Occipital lobe (tissue), 2 donors: ENCODE data around the gene DSCAML1. TPM values are rescaled to one million over a fixed set of nuclear protein-coding genes. Genes with fewer than 3 reads are reported as not detected.

Experiments used
- DNase-seq: peaks from one replicate; lab custom pipeline; 2025; lab: John Stamatoyannopoulos, UW
- total RNA-seq: library from RNA; depleted of rRNA; stranded (reverse); fragments of >200 nt; gene quantifications from one replicate; pipeline ENCODE4 v1.2.3, GENCODE V29; 2014

The DSCAML1 gene
- total RNA-seq, 1 donor from 2014 or later, result 7.6 TPM

DNA sequence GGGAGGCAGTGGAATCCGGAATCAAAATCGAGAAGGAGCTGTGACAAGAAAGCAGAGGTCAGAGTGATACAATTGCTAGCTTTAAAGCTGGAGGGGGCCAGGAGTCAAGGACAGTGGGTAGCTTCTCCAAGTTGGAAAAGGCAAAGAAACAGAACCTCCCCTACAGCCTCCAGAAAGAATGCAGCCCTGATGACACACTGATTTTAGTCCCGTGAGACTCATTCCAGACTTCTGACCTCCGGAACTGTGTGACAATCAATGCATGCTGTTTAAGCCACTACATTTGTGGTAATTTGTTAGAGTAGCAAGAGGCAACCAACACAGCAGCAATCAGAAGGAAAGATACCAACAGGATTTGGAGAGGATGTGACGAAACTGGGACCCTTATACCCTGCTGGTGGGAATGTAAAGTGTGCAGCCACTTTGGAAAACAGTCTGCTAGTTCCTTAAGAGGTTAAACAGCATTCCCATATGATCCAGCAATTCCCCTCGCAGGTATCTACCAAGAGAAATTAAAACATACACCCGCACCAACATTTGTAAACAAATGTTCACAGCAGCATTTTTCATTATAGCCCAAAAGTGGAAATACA is 66.7 kb downstream of the DSCAML1 start:
- no peak for DNase-seq

DNA sequence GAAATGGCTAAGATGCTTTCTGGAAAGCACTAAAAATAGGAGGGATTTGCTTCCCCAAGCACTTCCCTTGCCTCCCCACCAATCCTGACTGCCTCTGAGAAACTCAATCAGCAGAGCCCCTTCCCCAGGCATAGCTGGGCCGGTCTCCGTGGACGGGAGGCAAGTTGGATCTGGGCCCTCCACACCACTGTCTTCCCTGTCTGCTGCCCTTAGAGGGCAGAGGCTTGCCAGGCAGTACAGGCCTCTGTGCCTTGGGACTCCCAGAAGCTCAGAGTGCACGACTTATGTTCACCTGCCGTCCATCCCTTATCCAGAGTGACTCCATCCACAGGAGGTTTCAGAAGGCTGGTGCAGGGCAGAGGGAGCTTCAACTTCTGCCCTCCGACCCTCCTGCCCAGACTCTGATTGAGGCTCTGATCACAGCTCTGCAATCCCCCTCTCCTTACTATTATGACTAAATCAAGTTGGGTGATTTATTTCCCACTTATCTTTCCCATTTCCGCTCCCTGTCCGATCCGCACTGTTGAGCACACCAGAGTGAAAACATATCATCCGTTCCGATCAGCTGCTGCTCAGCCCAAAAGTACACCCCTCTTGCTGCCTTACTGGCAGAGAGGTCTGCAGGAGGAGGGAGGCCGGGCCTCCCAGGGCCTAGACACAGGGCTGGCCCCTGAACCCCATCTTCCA is 71.8 kb downstream of the DSCAML1 start:
- DNase-seq, result no peak

DNA sequence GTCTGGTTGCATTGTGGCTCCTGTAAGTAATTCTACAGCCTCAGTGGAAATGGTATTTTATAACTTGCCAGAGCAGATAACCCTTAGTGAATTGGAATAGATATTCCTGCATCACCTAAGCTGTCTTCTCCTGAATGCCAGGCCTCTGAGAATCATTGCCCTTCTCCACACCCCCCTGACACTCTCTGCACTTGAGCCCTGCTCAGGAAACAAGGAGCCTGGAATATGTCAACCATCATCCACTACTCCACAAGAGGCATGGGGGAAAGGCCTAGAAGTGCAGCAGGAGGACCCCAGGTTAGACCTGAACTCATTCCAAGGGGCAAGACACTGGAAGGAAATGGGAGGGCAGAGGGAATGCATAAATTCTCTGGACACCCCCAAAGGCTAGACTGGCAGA is 72.4 kb downstream of the DSCAML1 start:
- no peak for DNase-seq

DNA sequence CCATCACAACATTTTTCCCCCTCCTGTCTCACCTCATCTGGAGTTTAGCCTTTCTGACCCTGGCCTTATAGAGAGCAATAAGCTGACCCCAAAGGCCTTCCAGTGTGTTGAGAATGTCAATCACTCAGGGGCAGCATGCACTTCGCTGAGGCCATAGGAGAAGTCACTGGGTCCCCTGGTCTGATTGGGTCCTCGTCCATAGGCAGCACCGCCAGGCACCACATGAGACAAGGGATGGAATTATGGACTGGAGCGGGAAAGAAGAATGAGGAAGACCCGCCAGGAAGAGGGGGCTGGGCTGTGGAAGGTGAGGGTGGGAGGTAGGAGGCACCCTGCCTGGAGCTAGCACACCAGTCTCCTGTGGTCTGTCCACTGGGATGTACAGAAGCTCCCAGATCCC is 72.9 kb downstream of the DSCAML1 start:
- no peak for DNase-seq

DNA sequence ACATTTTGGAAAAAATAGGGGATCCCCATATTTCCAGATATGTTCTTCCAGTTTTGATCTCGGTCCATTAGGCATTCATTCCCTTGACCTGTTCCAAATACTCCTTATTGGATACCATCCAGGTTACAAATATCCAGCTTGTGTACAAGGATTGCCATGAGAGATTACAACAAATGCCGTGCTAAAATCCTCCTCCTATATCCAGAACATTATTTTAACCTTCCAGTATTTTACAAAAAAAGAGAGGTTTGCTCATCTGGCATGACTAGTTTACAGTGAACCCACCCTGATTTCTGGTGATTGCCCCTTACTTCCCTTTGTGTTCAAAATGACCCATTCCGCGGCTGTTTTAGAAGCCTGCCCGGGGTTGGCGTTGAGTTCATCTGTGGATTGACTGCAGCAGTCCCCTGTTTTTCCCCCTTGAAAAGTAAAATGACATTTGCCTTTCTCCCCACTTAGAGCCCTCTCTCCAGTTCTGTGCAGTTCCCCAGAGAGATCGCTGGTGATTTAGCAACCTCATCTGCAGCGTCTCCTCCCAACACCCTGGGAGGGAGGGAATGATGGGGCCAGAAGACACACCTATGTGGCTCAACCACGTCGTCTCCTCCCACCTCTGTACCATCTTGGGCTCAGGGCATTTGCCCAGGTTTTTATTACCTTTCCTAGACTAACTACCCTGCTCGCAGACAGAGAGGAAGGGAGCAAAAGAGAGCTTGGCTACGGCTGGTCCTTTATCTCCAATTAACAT is 73.6 kb downstream of the DSCAML1 start:
- DNase-seq, result no peak

DNA sequence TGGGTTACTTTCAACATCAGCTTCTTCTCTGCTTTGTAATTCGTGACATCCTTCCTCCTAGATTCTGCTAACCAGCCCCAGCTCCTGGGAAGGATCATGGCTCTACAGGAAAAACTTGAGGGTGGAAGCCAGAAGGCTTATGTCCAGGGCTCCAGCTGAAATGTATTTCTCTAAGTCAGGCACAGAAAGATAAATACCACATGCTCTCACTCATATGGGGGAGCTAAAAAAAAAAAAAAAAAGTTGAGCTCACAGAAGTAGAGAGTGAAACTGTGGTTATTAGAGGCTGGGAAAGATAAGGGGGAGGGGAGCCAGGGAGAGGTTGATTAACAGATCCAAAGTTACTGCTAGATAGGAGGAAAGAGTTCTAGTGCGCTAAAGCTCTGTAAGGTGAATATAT is 74.9 kb downstream of the DSCAML1 start:
- no peak for DNase-seq

DNA sequence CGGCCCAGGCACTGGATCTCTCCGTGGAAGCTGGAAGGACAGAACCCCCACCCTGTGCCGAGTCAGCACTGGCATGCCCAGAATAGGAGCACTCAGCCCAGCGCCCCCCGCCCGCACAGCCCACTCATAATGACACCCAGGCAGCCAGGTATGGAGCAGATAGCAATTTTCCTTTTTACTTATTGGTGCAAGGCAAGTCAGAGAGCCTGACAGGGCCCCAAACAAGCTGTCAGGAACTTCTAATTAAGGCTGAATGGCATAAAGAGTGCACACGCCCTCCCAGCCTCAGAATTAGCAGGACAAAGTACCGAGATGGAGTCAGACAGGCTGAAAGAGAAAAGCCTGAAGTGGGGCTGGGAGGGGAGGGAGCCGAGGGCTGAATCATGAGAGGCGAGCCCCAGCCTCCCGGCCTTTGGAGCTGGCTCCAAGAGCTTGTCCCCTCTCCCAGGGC is 76.9 kb downstream of the DSCAML1 start:
- no peak for DNase-seq

DNA sequence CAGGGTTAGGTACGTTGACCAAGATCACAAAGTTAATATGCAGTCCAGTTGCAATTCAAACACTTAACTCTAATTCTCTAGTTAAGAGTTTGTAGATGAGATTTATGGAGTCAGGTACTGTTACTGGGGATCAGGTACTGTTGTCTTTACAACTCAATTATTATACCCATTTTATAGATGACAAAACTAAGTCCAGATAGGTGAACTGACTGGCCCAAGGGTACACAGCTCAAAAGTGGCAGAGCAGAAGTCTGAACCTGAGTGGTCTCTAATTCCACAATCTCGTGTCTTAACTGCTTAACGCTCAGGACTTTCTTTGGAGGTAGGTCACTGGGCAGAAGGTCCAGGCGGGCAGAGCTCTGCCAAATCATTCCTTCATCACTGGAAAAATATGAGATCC is 77.5 kb downstream of the DSCAML1 start:
- DNase-seq, result no peak

DNA sequence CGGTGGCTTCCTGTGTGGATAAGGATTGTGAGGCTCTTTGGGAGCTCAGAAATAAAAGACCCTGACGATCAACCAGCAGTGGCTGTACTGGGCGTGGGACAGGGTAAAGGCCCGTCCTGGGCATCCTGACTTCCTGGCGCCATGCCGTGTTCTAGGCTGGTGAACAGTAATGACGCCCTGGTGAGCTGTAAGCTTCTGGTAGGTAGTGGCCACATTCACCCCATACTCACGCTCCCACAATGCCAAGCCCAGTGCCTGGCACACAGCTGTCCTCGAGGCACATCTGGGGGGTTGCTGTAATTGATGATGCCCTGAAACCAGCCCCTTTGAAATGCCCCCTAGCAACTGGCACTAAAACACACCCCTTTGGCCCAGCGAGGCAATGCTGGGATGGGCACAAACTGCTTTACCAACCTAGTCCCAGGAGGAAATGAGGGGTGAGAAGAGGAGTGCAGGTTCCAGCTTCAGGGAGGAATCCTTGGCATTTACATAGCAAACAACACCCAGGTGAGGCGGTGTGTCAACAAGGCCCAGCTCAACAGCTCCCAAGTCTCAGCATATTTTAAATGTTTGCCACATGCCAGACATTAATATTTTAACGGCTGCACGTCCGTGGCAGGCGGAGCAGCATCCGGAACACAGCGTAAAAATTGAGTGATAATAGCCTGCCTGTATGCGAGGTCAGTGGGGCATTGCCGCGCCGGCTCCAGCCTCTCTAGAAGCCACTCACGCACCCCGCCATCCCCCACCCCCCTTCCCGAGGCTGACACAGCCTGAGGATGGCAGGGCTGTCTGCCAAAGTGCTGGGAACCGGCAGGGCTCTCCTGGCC is 79.3 kb downstream of the DSCAML1 start:
- DNase-seq, result peak; percentile 75

DNA sequence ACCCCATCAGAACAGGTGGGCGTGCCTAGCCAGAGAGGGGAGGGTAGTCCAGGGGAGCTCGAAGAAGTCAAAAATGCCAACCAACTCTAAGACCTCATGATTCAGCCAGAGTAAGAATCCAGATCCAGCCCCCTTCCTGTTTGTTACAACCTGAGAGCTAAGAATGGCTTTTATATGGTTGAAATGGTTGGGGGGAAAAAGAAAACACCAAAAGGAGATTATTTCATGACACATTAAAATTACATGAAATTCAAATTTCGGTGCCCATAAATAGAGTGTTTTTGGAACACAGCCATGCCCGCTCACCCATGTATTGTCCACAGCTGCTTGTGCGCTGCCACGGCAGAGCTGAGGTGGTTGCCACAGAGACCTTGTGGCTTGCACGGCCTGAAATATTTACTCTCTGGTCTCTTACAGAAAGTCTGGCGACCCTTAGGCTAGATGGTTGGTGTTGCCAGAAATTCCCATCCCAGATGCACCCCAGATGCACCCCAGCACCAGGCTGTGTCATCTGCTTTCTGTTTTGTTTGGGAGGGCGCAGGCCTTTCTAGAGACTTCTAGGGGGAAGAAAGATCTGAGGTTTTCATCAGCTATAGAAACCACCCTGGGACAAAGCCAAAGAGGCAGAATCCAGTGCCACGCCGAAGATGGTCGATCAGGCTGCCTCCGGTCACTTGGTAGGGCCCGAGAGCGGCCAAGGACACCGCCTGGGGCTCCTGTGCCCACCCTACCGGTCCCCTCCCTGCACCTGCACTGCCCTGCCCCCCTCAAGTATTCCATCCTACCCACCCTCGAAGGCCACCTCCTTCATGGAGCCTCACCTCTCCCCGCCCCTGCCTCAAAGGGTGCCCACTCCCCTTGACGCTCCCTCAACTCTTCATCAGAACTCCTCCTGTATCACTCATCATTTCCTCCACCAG is 80.2 kb downstream of the DSCAML1 start:
- DNase-seq, result no peak

DNA sequence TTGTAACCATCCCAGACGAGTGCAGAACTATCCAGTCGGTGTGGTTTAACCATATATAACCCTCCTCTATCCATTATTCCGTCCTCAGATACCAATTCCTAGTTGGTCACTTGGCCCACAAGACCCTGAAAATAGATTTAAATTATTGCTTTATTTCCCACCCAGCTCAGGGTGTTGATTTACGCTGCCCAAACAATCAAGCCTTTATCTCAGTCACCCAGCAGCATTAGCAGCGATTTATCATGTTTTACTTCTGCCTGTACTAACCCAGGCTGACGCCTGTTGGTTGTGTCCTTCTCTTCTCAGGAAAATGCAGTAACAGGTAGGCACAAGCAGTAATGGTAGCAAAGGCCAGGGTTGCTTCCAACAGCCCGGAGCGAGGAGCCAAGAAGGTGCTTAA is 81.2 kb downstream of the DSCAML1 start:
- DNase-seq, result no peak

DNA sequence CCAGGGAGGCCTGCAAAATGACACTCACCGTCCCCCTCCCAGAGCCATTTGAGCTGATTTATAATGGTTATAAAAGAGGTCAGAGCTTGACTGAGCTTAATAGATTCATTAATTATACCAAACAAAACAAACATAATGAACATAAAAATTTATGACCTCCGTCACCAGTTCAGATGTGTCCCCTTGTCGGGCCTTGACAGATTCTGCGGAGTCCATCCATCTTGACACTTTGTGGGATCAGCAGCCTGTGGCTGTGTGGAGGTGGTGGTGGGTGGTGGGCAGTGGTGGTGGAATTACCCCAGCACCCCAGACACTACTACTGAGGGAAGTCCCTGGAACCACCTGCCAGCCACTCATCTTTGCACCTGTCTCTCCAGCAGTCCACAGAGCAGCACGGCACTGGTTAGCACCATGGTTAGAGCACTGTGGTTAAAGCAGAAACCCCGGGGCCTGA is 83.5 kb downstream of the DSCAML1 start:
- DNase-seq, result no peak

DNA sequence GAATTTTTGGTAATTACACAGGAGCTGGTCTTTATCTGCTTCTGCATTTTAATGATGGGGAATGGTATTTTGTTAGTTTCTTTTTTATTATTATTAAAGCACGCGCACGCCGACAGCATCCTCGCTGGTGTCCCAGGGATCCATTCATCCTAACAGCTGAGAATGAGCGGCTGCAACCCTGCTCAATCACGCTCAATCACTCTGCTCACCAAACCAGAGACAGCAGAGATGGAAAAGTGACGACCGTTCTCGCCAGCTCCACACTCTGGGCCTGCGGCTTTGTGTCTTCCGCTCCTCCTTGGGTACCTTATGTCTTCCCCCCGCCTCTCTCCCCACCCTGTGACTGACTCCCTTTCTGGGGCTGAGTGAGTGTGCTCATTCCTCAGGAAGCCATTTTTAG is 84.5 kb downstream of the DSCAML1 start:
- no peak for DNase-seq

DNA sequence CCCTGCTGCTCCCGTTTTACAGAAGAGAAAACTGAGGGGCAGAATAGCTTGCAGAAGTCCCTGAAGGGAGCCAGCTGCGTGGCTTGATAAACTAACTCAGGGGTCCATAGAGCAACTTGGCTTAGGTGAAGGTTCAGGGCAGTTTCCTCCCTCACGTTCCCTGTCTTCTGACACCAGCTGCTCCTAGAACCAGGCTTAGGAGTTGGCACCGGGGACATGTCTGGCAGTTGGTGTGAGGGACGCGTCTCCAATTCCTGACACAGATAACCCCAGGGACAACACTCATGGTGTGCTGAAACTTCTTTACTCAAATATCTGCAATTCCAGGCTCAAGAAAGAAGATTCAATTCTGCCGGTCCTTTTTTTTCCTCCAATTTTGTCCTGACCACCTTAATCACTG is 85.7 kb downstream of the DSCAML1 start:
- DNase-seq, result no peak

DNA sequence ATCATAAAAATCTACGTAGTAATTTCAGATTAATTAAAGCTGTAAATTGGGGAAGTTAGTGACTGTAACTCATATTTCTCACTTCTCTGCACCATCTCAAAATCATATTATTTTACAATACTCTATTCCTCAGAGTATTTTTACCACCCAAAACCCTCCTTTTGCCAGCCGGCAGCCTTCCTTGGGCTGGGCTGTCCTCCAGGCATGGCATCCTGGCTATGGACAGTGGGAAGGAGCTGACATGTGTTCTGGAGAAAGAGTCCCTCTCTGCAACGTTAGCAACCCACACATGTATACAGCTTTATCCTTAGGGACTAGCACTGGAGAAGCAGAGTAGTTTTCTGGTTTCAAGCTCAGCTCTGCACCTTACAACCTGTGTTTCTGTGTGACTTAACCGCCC is 86.8 kb downstream of the DSCAML1 start:
- no peak for DNase-seq

DNA sequence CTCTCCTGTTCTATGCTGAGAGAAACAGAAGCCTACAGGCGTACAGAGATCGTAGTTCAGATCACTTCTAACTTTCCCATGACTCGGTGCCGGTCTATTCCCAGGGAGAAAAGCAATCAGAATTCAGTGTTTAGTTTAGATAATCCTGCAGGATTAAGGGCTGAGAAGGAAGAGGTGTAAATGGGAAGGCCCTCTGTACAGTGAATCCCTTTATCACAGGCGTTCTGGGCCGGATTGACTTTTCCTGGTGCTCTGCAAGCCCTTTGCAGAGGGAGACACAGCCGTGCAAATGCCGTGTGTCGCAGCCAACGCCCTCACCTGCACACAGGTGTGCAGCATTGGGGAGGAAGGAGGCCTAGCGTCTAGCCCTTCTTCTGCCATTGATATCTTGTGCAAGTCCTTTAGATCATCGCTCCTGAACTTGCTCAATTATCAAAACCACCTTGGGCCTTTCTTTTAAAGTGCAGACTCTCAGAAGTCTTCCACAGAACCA is 90.6 kb downstream of the DSCAML1 start:
- no peak for DNase-seq

DNA sequence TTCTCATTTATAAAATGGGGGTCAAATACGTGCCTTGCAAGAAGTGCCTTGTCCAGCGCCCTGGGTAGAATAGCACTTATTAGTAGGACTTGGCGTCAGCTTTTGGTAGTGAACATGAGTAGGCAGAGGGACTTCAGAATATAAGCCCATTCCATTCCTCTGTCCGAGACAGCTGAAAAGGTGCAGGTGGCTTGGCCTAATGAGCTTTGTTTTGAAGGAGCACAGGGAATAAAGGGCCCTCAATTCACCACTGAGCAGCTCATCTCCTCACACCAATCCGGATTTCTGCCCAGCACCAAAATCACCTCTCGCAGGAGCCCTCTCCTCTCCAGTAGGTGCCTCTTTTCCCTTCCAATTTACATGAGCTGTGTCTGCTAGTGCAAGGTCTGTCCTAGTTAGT is 91.2 kb downstream of the DSCAML1 start:
- DNase-seq, result no peak

DNA sequence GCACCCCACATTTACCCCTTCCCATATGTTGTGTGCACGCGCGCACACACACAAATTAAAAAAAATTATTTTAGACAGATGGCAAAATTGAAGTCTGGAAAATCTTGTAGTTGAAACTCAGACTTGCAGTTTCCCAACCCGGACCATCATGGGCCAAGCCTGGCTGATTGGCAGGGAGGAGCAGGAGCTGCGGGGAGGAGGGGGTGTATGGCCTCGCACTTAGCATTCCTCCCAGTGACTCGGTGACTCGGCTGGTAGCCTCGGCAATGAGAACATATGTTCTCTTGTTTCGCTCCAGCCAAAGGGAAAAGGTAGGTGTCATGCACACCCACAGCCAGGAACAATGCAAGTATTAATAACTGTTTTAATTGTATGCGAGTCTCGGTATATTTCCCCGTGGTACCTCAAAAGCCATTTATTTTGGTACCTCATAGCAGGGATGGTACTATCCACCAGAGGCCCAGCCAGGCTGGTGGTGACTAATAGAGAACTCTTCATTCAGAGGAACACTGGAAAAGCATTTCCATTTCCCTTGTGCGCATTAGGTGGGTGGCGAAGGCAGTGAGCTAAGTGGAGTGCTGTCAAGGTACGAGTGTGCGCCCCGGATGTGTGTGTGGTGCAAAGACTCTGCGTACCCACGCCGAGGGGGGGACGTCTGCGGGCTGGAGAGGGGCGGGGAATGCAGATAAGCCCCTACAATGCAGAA is 92.5 kb downstream of the DSCAML1 start:
- peak; percentile 76 for DNase-seq

DNA sequence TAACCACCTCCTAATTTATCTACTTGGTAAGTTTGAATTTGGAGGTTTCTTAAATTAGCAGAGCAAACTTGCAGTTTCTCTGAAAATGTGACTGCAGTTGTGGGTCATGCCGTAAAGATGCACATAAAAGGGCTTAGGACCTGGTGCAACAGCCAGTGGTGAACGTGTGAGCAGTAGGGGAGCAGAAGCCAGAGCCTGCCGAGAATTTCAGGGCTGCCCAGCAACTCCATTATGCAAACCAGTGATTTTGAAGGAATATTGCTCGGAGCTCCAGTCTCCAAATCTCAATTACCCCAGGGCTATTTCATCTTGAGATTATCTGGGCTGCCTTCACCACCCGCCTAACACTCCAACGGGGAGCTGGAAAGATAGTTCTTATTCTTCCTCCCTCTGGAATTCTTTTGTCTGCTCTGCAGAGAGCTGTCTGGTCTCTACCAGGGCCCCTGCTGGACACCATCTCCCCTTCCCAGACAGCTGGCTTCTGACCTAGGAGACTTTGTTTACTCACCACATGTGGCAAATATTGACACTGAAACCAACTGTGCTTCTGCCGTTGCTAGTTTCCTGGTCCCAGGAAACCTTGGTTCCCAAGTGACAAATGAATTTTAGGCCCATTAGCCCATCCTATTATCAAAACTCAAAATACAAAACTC is 93.9 kb downstream of the DSCAML1 start:
- DNase-seq, result no peak
